ENCODE results near the gene CDHR4.

- TF ChIP-seq POLR2A (IDR thresholded peaks at IDR 0.05) (no peak), CTCF (IDR thresholded peaks at IDR 0.05) (no peak), POLR2AphosphoS5 (IDR thresholded peaks at IDR 0.05) (no peak)
These were observed 7.2 kb upstream of the CDHR4 start for GRCh38 chr3:49806850-49807249.
